GM18505 (cell line): ENCODE results near the gene NAA80.

Experiments
- ATAC-seq: cut with Tn5 transposase; IDR thresholded peaks from one replicate; pipeline ENCODE4 v1.9.1; 2021; ENCODE audit not compliant: unreplicated experiment
- POLR2A ChIP-seq: IDR thresholded peaks from 4 replicates; pipeline ENCODE4 v1.6.1; 2011; ENCODE audit warnings: borderline replicate concordance; ENCODE audit not compliant: insufficient read depth, insufficient read length; ENCODE audit errors: extremely low read depth

The NAA80 gene

GRCh38 chr3:50271314-50271936 lies 27.8 kb downstream of the NAA80 start:
- no peak for ATAC-seq
- no peak for TF ChIP-seq POLR2A

GRCh38 chr3:50270422-50271224 lies 28.6 kb downstream of the NAA80 start:
- no peak for TF ChIP-seq POLR2A
- no peak for ATAC-seq

GRCh38 chr3:50269977-50270413 lies 29.2 kb downstream of the NAA80 start:
- ATAC-seq = no peak
- no peak for TF ChIP-seq POLR2A

- no peak for ATAC-seq
- no peak for TF ChIP-seq POLR2A
Measured at GRCh38 chr3:50269460-50269859, 29.7 kb downstream of the NAA80 start.

- ATAC-seq = no peak
- TF ChIP-seq POLR2A = no peak
Measured at GRCh38 chr3:50268703-50269451, 30.3 kb downstream of the NAA80 start, which contains the start of gene SEMA3B. Gene SEMA3B (plus strand): TSS chr3:50269147. CDS start chr3:50269241, 94 bp downstream.

- no peak for ATAC-seq
- TF ChIP-seq POLR2A = no peak
Measured at GRCh38 chr3:50268276-50268675, 30.9 kb downstream of the NAA80 start.

GRCh38 chr3:50267280-50267913 lies 31.8 kb downstream of the NAA80 start:
- ATAC-seq = no peak

GRCh38 chr3:50266836-50267235 lies 32.4 kb downstream of the NAA80 start:
- TF ChIP-seq POLR2A = no peak
- no peak for ATAC-seq

More at GRCh38 chr3:50267280-50267913, 31.8 kb downstream of the NAA80 start:
- TF ChIP-seq POLR2A = no peak

- no peak for ATAC-seq
- TF ChIP-seq POLR2A = no peak
Measured at GRCh38 chr3:50266017-50266416, 33.2 kb downstream of the NAA80 start.

GRCh38 chr3:50265571-50265970 lies 33.6 kb downstream of the NAA80 start:
- TF ChIP-seq POLR2A = no peak
- ATAC-seq = no peak

- ATAC-seq = no peak
- TF ChIP-seq POLR2A = no peak
Measured at GRCh38 chr3:50264964-50265485, 34.2 kb downstream of the NAA80 start.

- no peak for ATAC-seq
- TF ChIP-seq POLR2A = no peak
Measured at GRCh38 chr3:50264383-50264963, 34.7 kb downstream of the NAA80 start.
